K562 (cell line): ENCODE measurements around the gene CAB39. TPM values are rescaled to one million over a fixed set of nuclear protein-coding genes. Genes with fewer than 3 reads are reported as not detected.

Experiments used
- ATAC-seq: fragments of 200-7000 bp; cut with Tn5 transposase; 3 replicates; pipeline ENCODE4 v1.9.1; 2020; ENCODE audit warnings: moderate library complexity
- BruUV-seq: library from RNA; stranded (reverse); fragments of 400-500 nt; replicated peaks from 2 replicates; lab custom pipeline; 2021; lab: Mats Ljungman, UMichigan
- CTCF ChIA-PET: fragments of 300-600 bp; formaldehyde crosslinking; extraction: SDS; loops from one replicate; lab custom pipeline; 2021; ENCODE audit warnings: low intra/inter-chr PET ratio; lab: Yijun Ruan, JAX
- POLR2A ChIA-PET: fragments of 300-600, 350-650 bp; sonication (Branson Sonifier 250); formaldehyde crosslinking; extraction: SDS; loops from one replicate; lab custom pipeline; 2021; ENCODE audit warnings: antibody characterized with exemption, inconsistent platforms; lab: Yijun Ruan, JAX
- DNase-seq, 4 experiments: peaks; one replicate each; pipeline versions ENCODE4 v3.0.0 to v3.0.0-alpha.2; 2011 to 2018; ENCODE audit warnings: low spot score in 3 of 4, mixed read lengths in 3 of 4; ENCODE audit errors: extremely low read depth in 1 of 4
- FAIRE-seq: peaks from 2 replicates; lab custom pipeline; 2011; peaks lifted over from hg19 to GRCh38; lab: Jason Lieb, UNC
- H2AFZ ChIP-seq: 2 replicates; pipeline ENCODE4 v1.6.0; 2011; ENCODE audit warnings: low read depth, low read length, control low read depth, inconsistent platforms
- H3K27ac ChIP-seq: fragments of 200-600 bp; 3 replicates; pipeline ENCODE4 v1.8.0; 2011; ENCODE audit warnings: low read depth, mild to moderate bottlenecking, control low read depth, inconsistent platforms, low read length, moderate library complexity, mixed read lengths; ENCODE audit errors: extremely low read depth
- H3K27me3 ChIP-seq, 2 experiments: fragments of 300-600 bp in 1 of 2; 2 replicates in 1 of 2; 3 replicates in 1 of 2; pipeline versions ENCODE4 v1.6.0 to v1.8.0; 2011; ENCODE audit warnings: inconsistent platforms in 2 of 2, low read length in 2 of 2, mild to moderate bottlenecking in 1 of 2, mixed read lengths in 1 of 2, moderate library complexity in 1 of 2; ENCODE audit not compliant: control insufficient read depth in 2 of 2, insufficient read depth in 2 of 2
- H3K36me3 ChIP-seq: fragments of 300-600 bp; 3 replicates; pipeline ENCODE4 v1.8.0; 2011; ENCODE audit warnings: mild to moderate bottlenecking, low read length, inconsistent platforms; ENCODE audit not compliant: control insufficient read depth, insufficient read depth
- H3K4me1 ChIP-seq, 2 experiments: fragments of 200-600 bp in 1 of 2; replicated peaks in 1 of 2; 2 replicates in 1 of 2; 3 replicates in 1 of 2; pipeline versions ENCODE4 v1.5.1 to v1.8.0; 2011; ENCODE audit warnings: inconsistent platforms in 2 of 2, low read length in 2 of 2, mild to moderate bottlenecking in 1 of 2, mixed read lengths in 1 of 2, moderate library complexity in 1 of 2; ENCODE audit not compliant: control insufficient read depth in 2 of 2, insufficient read depth in 2 of 2
- H3K4me2 ChIP-seq: 2 replicates; pipeline ENCODE4 v1.6.1; 2011; ENCODE audit warnings: low read length, control low read depth, inconsistent platforms, mixed read lengths; ENCODE audit not compliant: insufficient read depth
- H3K4me3 ChIP-seq: fragments of 200-600 bp; sonication (generic), shearing (Covaris generic); 2 replicates; pipeline ENCODE4 v1.5.1; 2016; ENCODE audit warnings: control low read depth, inconsistent platforms
- H3K79me2 ChIP-seq: fragments of 200-600 bp; 3 replicates; pipeline ENCODE4 v1.8.0; 2011; ENCODE audit warnings: low read length, inconsistent platforms; ENCODE audit not compliant: control insufficient read depth, insufficient read depth
- H3K9ac ChIP-seq, 2 experiments: 2 replicates each; pipeline versions ENCODE4 v1.6.0 to v1.6.1; 2011; ENCODE audit warnings: low read depth in 2 of 2, low read length in 2 of 2, control low read depth in 1 of 2, inconsistent platforms in 1 of 2, mild to moderate bottlenecking in 1 of 2, mixed read lengths in 1 of 2; ENCODE audit not compliant: insufficient read depth in 1 of 2
- H3K9me1 ChIP-seq: one replicate; pipeline ENCODE4 v1.6.0; 2011; ENCODE audit warnings: inconsistent platforms, mild to moderate bottlenecking, low read length, moderate library complexity; ENCODE audit not compliant: control insufficient read depth, insufficient read depth
- H3K9me3 ChIP-seq: replicated peaks from 2 replicates; pipeline ENCODE4 v1.5.1; 2011; ENCODE audit warnings: low read depth, low read length, inconsistent platforms; ENCODE audit not compliant: control insufficient read depth, insufficient read depth
- H4K20me1 ChIP-seq: replicated peaks from 2 replicates; pipeline ENCODE4 v1.6.1; 2011; ENCODE audit warnings: low read length, inconsistent platforms, mixed read lengths; ENCODE audit not compliant: control insufficient read depth, insufficient read depth
- ARID4B ChIP-seq: sonication (generic); formaldehyde crosslinking; IDR thresholded peaks from 2 replicates; pipeline ENCODE4 v1.8.0; 2022; ENCODE audit warnings: mild to moderate bottlenecking, missing genetic modification reagents
- ASH1L ChIP-seq: fragments of 450-650 bp; IDR thresholded peaks from 2 replicates; pipeline ENCODE4 v1.6.1; 2018; ENCODE audit warnings: borderline replicate concordance, mild to moderate bottlenecking, low read depth; ENCODE audit not compliant: partially characterized antibody
- EGR1 ChIP-seq: fragments of 450-650 bp; conservative IDR thresholded peaks from 2 replicates; pipeline ENCODE4 v1.6.1; 2017; ENCODE audit warnings: mild to moderate bottlenecking
- IFI16 ChIP-seq: fragments of 250-450 bp; sonication (Bioruptor Pico); IDR thresholded peaks from 2 replicates; pipeline ENCODE4 v2.1.2; 2022; ENCODE audit warnings: mild to moderate bottlenecking, inconsistent platforms
- MLLT1 ChIP-seq, 2 experiments: fragments of 450-650 bp; IDR thresholded peaks; 2 replicates each; pipeline ENCODE4 v1.6.1; 2016
- NFRKB ChIP-seq: fragments of 450-650 bp; IDR thresholded peaks from 2 replicates; pipeline ENCODE4 v1.6.1; 2016; ENCODE audit warnings: low read depth
- SUPT5H ChIP-seq: fragments of 450-650 bp; IDR thresholded peaks from 2 replicates; pipeline ENCODE4 v1.6.1; 2016
- ZC3H8 ChIP-seq: fragments of 450-650 bp; IDR thresholded peaks from 2 replicates; pipeline ENCODE4 v1.6.1; 2017
- ZMIZ1 ChIP-seq, 2 experiments: fragments of 150-350 bp in 1 of 2; IDR thresholded peaks; 2 replicates each; pipeline ENCODE4 v1.6.1; 2012 to 2016; ENCODE audit warnings: low read depth in 2 of 2, low read length in 2 of 2, mild to moderate bottlenecking in 1 of 2, moderate library complexity in 1 of 2
- ZNF717 ChIP-seq: fragments of 250-450 bp; sonication (Bioruptor Pico); IDR thresholded peaks from 2 replicates; pipeline ENCODE4 v1.5.0; 2021
- WGBS: fragments of 100-300 bp; shearing (Covaris generic); methylation state at CpG from one replicate; pipeline ENCODE4 v1.1.6; 2016; ENCODE audit warnings: low coverage, mixed read lengths; ENCODE audit not compliant: insufficient coverage; ENCODE audit errors: missing lambda C conversion rate; 5-methylcytosine and 5-hydroxymethylcytosine counted together
- in situ Hi-C: fragments of 300-500 bp; cut with MboI; formaldehyde crosslinking; loops from 4 replicates; pipeline ENCODE4 v1.15.0; 2018; ENCODE audit warnings: inconsistent platforms, mixed read lengths
- intact Hi-C: fragments of 100-400 bp; cut with micrococcal nuclease; formaldehyde crosslinking; loops from 2 replicates; pipeline ENCODE4 v1.14.2; 2022
- polyA plus RNA-seq, 8 experiments: library from polyadenylated mRNA; depleted of rRNA in 4 of 8; stranded (reverse) in 5 of 8; unstranded in 3 of 8; fragments of >200 nt; fragmentation: Nextera tagmentation in 2 of 8; fragmentation: Illumina TruSeq in 1 of 8; extraction: Ambion mirVana in 2 of 8; extraction: Trizol in 1 of 8; gene quantifications; 2 replicates each; pipeline versions ENCODE4 v1.2.1 to v1.2.3, GENCODE V29; 2011 to 2014; ENCODE audit warnings: inconsistent platforms in 1 of 8, missing spikeins in 1 of 8
- total RNA-seq, 7 experiments: library from RNA; depleted of rRNA in 6 of 7; stranded (reverse); fragments of >200 nt in 6 of 7; fragmentation: Illumina TruSeq in 2 of 7; extraction: Trizol in 2 of 7; gene quantifications; 2 replicates each; pipeline versions ENCODE4 v1.2.1 to v1.2.3, GENCODE V29; 2011 to 2021; ENCODE audit warnings: low replicate concordance in 1 of 7

CAB39 gene
- total and polyA plus RNA-seq, 9 of the 15 experiments (the other 6 are each of a cell fraction or from before 2014, with no cell fraction given) = 27.2 to 94.4 (median 70.1) TPM

- TF ChIP-seq MLLT1 (IDR thresholded peaks at IDR 0.05) = 0 out of 4 replicates have a peak, but pooled peaks of 1 of the 2 experiments have one; percentile 4
- TF ChIP-seq ARID4B (CRISPR knock-in tag) = no peak
Observed at GRCh38 chr2:230714136-230714480, 1.5 kb downstream of the CAB39 start (continued).

GRCh38 chr2:230715201-230715600 lies 2.6 kb downstream of the CAB39 start:
- in situ Hi-C loops (no loop called here), intact Hi-C loops (loop anchor here (10.0 kb wide), 1 partner anchor 300 kb away; the partner anchor contains the start of gene SP100)
- ChIA-PET CTCF (interaction anchor here (0.6 kb wide), 1 partner anchor 658 kb away, joined by 9 read pairs; no protein-coding TSS in a partner anchor), POLR2A (interaction anchor here (1.5 to 1.9 kb wide), 2 partner anchors 8 to 57 kb away, joined by 5 to 8 read pairs; no protein-coding TSS in a partner anchor)
- peaks cover 81% of the 10 kb centered on the region for H3K79me2 ChIP-seq
- no peak for ATAC-seq
- H3K9me3 ChIP-seq = no peaks in the 10 kb centered on the region
- H3K27ac ChIP-seq = peak overlapping the region; percentile 95
- H3K9ac ChIP-seq = peak overlapping the region in 1 of 2 experiments; percentile 88; a peak in 3 of 4 replicates
- peak in 3 of 4 experiments; percentile 13 to 30 (median 18) for DNase-seq
- peak overlapping the region; percentile 86 for H3K4me2 ChIP-seq
- peaks cover 42% of the 10 kb centered on the region for H3K36me3 ChIP-seq
- peaks cover 36% of the 10 kb centered on the region for H4K20me1 ChIP-seq
- H3K9me1 ChIP-seq = no peaks in the 10 kb centered on the region
- no TSS peak for BruUV-seq
- H2AFZ ChIP-seq = no peak overlapping the region
- no peak for FAIRE-seq
- no peaks in the 10 kb centered on the region for H3K27me3 ChIP-seq
- H3K4me3 ChIP-seq = peak overlapping the region; percentile 84
- WGBS = 14% methylated on average over 3 of the region's 3 CpGs
- peaks cover 21 to 29% of the 10 kb centered on the region in 2 experiments; a peak in 4 of 5 replicates for H3K4me1 ChIP-seq
- no peak for TF ChIP-seq ASH1L
- TF ChIP-seq ZC3H8 = no peak
- TF ChIP-seq SUPT5H = no peak
- TF ChIP-seq EGR1 = no peak
- TF ChIP-seq ZMIZ1 (IDR thresholded peaks at IDR 0.05; ENCODE audit: low read depth in 2 of 2, low read length in 2 of 2) = no peak
- no peak for TF ChIP-seq NFRKB
- TF ChIP-seq IFI16 = no peak
- TF ChIP-seq ZNF717 (CRISPR knock-in tag) = no peak
